GM10266 (cell line): ENCODE measurements around the gene ATP7B.
A peak's percentile ranks its signal among the peaks of the same experiment; 100 is the strongest.

Experiments used
- DNase-seq: peaks from one replicate; pipeline ENCODE4 v3.0.0; 2012; ENCODE audit errors: extremely low spot score
- TF ChIP-seq, protein P1 (sequence below): IDR thresholded peaks from 2 replicates; pipeline ENCODE4 v1.5.1; 2012; ENCODE audit warnings: mild to moderate bottlenecking, low read depth; ENCODE audit not compliant: control insufficient read depth, insufficient read depth; ENCODE audit errors: missing control alignments

The ATP7B gene

GRCh38 chr13:52006523-52007245 lies 4.6 kb downstream of the ATP7B start:
- DNase-seq = no peak
- TF ChIP-seq, protein P1, sequence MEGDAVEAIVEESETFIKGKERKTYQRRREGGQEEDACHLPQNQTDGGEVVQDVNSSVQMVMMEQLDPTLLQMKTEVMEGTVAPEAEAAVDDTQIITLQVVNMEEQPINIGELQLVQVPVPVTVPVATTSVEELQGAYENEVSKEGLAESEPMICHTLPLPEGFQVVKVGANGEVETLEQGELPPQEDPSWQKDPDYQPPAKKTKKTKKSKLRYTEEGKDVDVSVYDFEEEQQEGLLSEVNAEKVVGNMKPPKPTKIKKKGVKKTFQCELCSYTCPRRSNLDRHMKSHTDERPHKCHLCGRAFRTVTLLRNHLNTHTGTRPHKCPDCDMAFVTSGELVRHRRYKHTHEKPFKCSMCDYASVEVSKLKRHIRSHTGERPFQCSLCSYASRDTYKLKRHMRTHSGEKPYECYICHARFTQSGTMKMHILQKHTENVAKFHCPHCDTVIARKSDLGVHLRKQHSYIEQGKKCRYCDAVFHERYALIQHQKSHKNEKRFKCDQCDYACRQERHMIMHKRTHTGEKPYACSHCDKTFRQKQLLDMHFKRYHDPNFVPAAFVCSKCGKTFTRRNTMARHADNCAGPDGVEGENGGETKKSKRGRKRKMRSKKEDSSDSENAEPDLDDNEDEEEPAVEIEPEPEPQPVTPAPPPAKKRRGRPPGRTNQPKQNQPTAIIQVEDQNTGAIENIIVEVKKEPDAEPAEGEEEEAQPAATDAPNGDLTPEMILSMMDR = no peak

GRCh38 chr13:52005841-52006522 lies 5.3 kb downstream of the ATP7B start:
- TF ChIP-seq, protein P1 = no peak
- DNase-seq = no peak

DNA sequence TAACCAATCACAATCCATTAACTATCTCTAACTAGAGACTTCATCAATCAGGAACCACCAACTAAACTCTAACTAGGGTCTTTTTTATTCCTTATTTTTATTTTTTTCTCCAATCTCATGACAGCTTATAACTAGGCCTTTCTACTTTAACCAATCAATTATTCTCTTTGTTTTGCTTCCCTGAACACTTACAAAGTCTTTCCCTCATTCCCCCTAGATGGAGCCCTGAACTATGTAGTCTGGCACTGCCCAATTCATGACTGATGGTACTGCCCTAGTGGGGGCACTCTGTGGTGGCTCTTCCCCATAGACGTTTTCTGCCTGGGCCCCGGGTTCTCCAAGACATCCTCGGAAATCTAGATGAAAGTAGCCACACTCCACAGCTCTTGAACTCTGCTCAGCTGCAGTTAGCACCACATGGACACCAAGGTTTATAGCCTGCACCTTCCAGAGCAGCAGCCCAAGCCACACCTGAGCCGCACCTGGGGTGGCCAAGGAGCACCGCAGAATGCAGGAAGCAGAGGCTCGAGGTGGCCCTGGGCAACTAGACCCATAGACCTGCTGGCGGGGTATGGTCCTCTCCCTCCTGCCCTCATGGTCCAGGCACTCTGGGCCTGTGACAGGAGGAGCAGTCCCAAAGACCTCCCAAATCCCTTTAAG lies 6.6 kb downstream of the ATP7B start:
- TF ChIP-seq, protein P1 = no peak
- DNase-seq = no peak

DNA sequence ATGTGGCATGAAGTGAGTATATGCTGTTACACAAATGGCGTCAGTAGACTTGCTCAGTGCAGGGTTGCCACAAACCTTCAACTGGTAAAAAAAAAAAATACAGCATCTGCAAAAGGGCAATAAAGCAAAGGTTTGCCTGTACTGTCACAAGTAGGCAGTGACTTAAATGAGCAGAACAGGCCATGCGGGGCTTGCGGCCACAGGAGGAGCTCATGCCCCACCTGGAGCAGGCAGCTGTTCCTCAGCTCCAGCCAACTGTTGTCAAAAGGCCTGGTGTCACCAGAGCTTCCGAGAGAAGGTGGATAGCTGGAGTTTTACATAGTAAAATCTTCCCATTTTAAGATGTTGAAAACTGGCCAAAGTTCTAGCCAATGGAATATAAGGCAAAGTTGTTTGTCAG lies 7.7 kb downstream of the ATP7B start:
- no peak for DNase-seq
- TF ChIP-seq, protein P1 = no peak

DNA sequence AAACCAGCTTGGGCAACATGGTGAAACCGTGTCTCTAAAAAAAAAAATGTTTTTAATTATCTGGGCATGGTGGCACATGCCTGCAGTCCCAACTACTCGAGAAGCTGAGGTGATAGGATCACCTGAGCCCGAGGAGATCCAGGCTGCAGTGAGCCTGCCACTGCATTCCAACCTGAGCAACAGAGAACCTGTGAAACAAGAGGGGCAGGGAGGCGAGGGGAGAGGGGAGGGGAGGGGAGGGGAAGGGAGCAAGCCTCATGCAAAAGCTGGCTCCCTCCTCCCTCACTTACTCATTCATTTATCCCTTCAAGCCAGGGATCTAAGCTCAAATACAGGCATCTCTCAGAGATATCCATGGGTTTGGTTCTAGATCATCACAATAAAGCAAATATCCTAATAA lies 8.9 kb downstream of the ATP7B start:
- no peak for DNase-seq
- TF ChIP-seq, protein P1 = no peak

DNA sequence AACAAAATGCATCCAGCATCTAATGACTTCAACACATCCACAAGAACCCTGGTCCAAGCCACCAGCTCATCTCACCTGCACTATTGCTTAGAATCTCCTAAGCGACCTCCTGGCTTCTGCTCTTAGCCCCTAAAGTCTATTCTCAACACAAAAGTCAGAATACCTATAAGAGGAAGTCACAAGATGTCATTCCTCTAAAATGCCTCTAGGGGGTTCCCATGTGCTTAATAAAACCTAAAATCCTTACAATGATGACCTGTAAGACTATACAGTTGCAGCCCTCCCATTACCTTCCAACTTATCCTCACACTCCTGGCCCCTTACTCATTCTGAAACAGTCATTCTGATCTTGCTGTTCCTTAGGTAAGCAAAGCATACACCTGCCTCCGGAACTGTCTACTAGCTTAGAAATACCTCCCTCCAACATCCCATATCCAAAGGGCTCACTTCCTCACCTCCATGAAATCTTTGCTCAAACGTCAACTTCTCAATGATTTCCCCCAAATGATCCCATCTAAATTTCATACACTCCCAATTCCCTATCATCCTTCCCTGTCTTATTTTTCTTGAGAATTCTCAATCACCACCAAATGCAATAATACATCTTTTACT lies 10.0 kb downstream of the ATP7B start:
- TF ChIP-seq, protein P1 = peak; percentile 66
- DNase-seq = peak; percentile 55
